ENCODE measurements around the gene CAMSAP2.

The CAMSAP2 gene

GRCh38 chr1:200893411-200893901 is 154.8 kb downstream of the CAMSAP2 start:
- no peak for DNase-seq (ENCODE audit: extremely low spot score)
- ChIA-PET POLR2A (no interaction called here), CTCF (interaction anchor here (0.8 to 5.2 kb wide), 4 partner anchors 14 to 279 kb away, joined by 3 to 20 read pairs (median 4); no protein-coding TSS in a partner anchor)
- TF ChIP-seq CTCF (IDR thresholded peaks at IDR 0.05; ENCODE audit: control extremely low read depth, extremely low read depth, low read depth, missing control alignments) = no peak

DNA sequence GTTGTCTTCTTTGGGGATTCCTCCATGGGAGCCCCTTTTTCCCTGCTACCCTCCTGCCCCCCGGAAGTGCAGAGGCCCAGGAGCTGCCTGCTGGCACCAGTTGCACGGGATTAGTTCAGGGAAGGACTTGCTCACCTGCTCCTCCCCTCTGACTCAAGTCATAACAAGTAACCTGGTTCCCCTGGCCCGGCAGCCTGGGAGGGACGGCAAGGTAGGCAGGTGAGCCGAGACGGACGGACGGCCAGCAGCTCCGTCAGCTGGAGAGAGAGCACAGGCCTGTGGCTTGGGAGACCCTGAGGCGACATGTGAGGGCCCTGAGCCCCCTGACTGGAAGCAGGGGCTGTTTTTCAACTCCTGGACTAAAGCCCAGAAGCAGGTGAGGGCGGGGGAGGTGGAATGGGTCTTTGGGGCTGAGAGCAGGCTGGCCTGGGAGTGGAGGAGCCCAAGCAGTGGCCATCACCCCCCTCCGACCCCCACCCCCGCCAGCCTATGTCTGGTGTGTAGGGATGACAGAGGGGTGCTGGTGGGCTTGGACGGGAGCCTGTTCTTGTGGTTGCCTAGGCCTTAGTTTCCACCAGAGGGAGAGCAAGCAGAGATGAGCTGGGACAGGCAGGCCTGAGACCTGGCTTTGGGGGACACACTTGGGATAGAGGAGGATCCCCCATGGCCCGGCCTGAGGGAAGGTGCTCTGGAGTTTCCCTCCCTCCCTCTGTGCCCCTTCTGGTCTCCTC is 156.2 kb downstream of the CAMSAP2 start, which contains the start of gene INAVA:
Gene INAVA, plus strand, starts transcription at position 189 of the 731 bp plus-strand sequence. CDS start 3,501 bp downstream, outside the sequence.
- ChIA-PET POLR2A (no interaction called here), CTCF (interaction anchor here (1.1 to 5.2 kb wide), 5 partner anchors 9 to 148 kb away, joined by 3 to 20 read pairs (median 3); no protein-coding TSS in a partner anchor)
- no peak for DNase-seq (ENCODE audit: extremely low spot score)
- no peak for TF ChIP-seq CTCF (IDR thresholded peaks at IDR 0.05; ENCODE audit: control extremely low read depth, extremely low read depth, low read depth, missing control alignments)

DNA sequence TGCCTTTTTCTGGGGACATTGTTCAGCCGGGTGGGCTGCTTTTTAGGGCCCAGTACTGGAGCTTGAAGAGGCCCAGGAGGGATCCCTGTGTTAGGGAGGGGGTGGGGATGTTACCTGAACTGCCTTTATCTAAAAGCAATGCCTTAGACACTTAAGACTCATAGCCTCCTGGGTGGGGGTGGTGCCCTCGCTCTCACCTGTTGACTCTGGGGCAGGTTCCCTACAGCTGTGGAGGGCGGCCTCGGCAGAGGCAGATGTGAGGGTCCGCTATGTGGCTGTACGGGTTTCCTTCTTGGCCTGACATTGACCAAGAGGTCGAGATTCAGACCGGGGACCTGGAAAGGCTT is 156.7 kb downstream of the CAMSAP2 start:
- CTCF ChIA-PET = interaction anchor here (1.1 to 5.2 kb wide), 3 partner anchors 9 to 16 kb away, joined by 3 to 20 read pairs (median 4); no protein-coding TSS in a partner anchor
- no peak for TF ChIP-seq CTCF (IDR thresholded peaks at IDR 0.05; ENCODE audit: control extremely low read depth, extremely low read depth, low read depth, missing control alignments)
- DNase-seq (ENCODE audit: extremely low spot score) = no peak
- POLR2A ChIA-PET = interaction anchor here (0.9 kb wide), 1 partner anchor 122 kb away, joined by 3 read pairs; no protein-coding TSS in a partner anchor

- ChIA-PET CTCF (interaction anchor here (0.8 to 5.2 kb wide), 3 partner anchors 11 to 53 kb away, joined by 3 to 20 read pairs (median 3); no protein-coding TSS in a partner anchor), POLR2A (interaction anchor here (0.9 to 1.3 kb wide), 2 partner anchors 29 to 121 kb away, joined by 3 read pairs; no protein-coding TSS in a partner anchor)
- TF ChIP-seq CTCF (IDR thresholded peaks at IDR 0.05; ENCODE audit: control extremely low read depth, extremely low read depth, low read depth, missing control alignments) = no peak
- DNase-seq (ENCODE audit: extremely low spot score) = peak; percentile 73
Observed at GRCh38 chr1:200895801-200896530, 157.3 kb downstream of the CAMSAP2 start.

- CTCF ChIA-PET = interaction anchor here (0.8 to 5.2 kb wide), 4 partner anchors 11 to 75 kb away, joined by 3 to 20 read pairs (median 4); no protein-coding TSS in a partner anchor
- POLR2A ChIA-PET = interaction anchor here (0.9 to 1.3 kb wide), 2 partner anchors 30 to 121 kb away, joined by 3 read pairs; no protein-coding TSS in a partner anchor
- no peak for DNase-seq (ENCODE audit: extremely low spot score)
- TF ChIP-seq CTCF (IDR thresholded peaks at IDR 0.05; ENCODE audit: control extremely low read depth, extremely low read depth, low read depth, missing control alignments) = no peak
Observed at GRCh38 chr1:200896531-200897196, 158.0 kb downstream of the CAMSAP2 start.
